Epithelial cell of prostate (primary cell): ENCODE measurements around the gene CARD9.
"Not testable (repeated sequence)": the region's sequence is repeated elsewhere in the genome, so short reads cannot be mapped to it uniquely, and the experiment has no call there.

Experiments
- DNase-seq: peaks from one replicate; pipeline ENCODE4 v3.0.0-alpha.2; 2011; ENCODE audit warnings: low read depth, low spot score
- H3K27ac ChIP-seq: fragments of 450-650 bp; 2 replicates; pipeline ENCODE4 v1.5.1; 2017; ENCODE audit warnings: mild to moderate bottlenecking

Gene CARD9

GRCh38 chr9:136327304-136327974 lies 46.0 kb downstream of the CARD9 start, which contains the start of gene GPSM1:
TSS of gene GPSM1 (plus strand) at chr9:136327539. CDS start at chr9:136327696, 157 bp downstream.
- no peak for DNase-seq
- peak within 1 kb of the TSS; percentile 56 for H3K27ac ChIP-seq

- no peak for DNase-seq
- H3K27ac ChIP-seq = no peak overlapping the region
Measured at GRCh38 chr9:136326761-136327303, 46.6 kb downstream of the CARD9 start.

GRCh38 chr9:136326061-136326760 lies 47.3 kb downstream of the CARD9 start:
- no peak overlapping the region for H3K27ac ChIP-seq

GRCh38 chr9:136325358-136325757 lies 48.1 kb downstream of the CARD9 start:
- no peak overlapping the region for H3K27ac ChIP-seq
- no peak for DNase-seq

More at GRCh38 chr9:136326061-136326760, 47.3 kb downstream of the CARD9 start:
- DNase-seq = no peak

GRCh38 chr9:136324501-136325300 lies 48.8 kb downstream of the CARD9 start:
- DNase-seq = no peak
- peak overlapping the region; percentile 69 for H3K27ac ChIP-seq

- peak overlapping the region; percentile 69 for H3K27ac ChIP-seq
- DNase-seq = peak; percentile 70
Measured at GRCh38 chr9:136323371-136323789, 50.1 kb downstream of the CARD9 start.

GRCh38 chr9:136322756-136323330 lies 50.6 kb downstream of the CARD9 start:
- DNase-seq = no peak
- H3K27ac ChIP-seq = peak overlapping the region; percentile 69

GRCh38 chr9:136321561-136321960 lies 51.9 kb downstream of the CARD9 start:
- H3K27ac ChIP-seq = no peak overlapping the region
- DNase-seq = no peak

- DNase-seq, H3K27ac ChIP-seq: not testable (repeated sequence)
Measured at GRCh38 chr9:136320972-136321371, 52.5 kb downstream of the CARD9 start.

- DNase-seq, H3K27ac ChIP-seq: not testable (repeated sequence)
Measured at GRCh38 chr9:136319955-136320354, 53.5 kb downstream of the CARD9 start.

- not testable (repeated sequence) for H3K27ac ChIP-seq, DNase-seq
Measured at GRCh38 chr9:136319244-136319643, 54.2 kb downstream of the CARD9 start.

- DNase-seq = no peak
- no peak overlapping the region for H3K27ac ChIP-seq
Measured at GRCh38 chr9:136318776-136319241, 54.7 kb downstream of the CARD9 start.

GRCh38 chr9:136318111-136318775 lies 55.2 kb downstream of the CARD9 start:
- DNase-seq = no peak

GRCh38 chr9:136317695-136318094 lies 55.8 kb downstream of the CARD9 start:
- H3K27ac ChIP-seq = no peak overlapping the region
- DNase-seq = no peak

More at GRCh38 chr9:136318111-136318775, 55.2 kb downstream of the CARD9 start:
- H3K27ac ChIP-seq = no peak overlapping the region

- no peak overlapping the region for H3K27ac ChIP-seq
- DNase-seq = no peak
Measured at GRCh38 chr9:136316896-136317676, 56.4 kb downstream of the CARD9 start.

GRCh38 chr9:136316271-136316751 lies 57.2 kb downstream of the CARD9 start:
- no peak for DNase-seq

GRCh38 chr9:136314944-136315343 lies 58.5 kb downstream of the CARD9 start:
- no peak for DNase-seq
- no peak overlapping the region for H3K27ac ChIP-seq

More at GRCh38 chr9:136316271-136316751, 57.2 kb downstream of the CARD9 start:
- H3K27ac ChIP-seq = no peak overlapping the region

- DNase-seq = no peak
- no peak overlapping the region for H3K27ac ChIP-seq
Measured at GRCh38 chr9:136314056-136314416, 59.4 kb downstream of the CARD9 start.
